HG03457 (cell line): ENCODE data around the gene CBS.
"Not testable (repeated sequence)": the region's sequence is repeated elsewhere in the genome, so short reads cannot be mapped to it uniquely, and the experiment has no call there.

Experiments used
- ATAC-seq: cut with Tn5 transposase; IDR thresholded peaks from one replicate; pipeline ENCODE4 v1.9.1; 2021; ENCODE audit warnings: moderate number of reproducible peaks; ENCODE audit not compliant: unreplicated experiment

The CBS gene

GRCh38 chr21:43075170-43076022 is at the start of gene CBS:
Gene CBS, minus strand, starts transcription at chr21:43075835. Its CDS starts 3,642 bp downstream, at chr21:43072193.
- ATAC-seq = not testable (repeated sequence)

- not testable (repeated sequence) for ATAC-seq
These were observed 40.3 kb upstream of the CBS start for GRCh38 chr21:43115956-43116355.

GRCh38 chr21:43114483-43114882 is 38.8 kb upstream of the CBS start:
- ATAC-seq = not testable (repeated sequence)

GRCh38 chr21:43109006-43109405 is 33.4 kb upstream of the CBS start:
- not testable (repeated sequence) for ATAC-seq

- not testable (repeated sequence) for ATAC-seq
These were observed 32.5 kb upstream of the CBS start for GRCh38 chr21:43108177-43108576.

- ATAC-seq = peak; percentile 30
These were observed 32.1 kb upstream of the CBS start for GRCh38 chr21:43107794-43108137.

- peak; percentile 53 for ATAC-seq
These were observed 31.5 kb upstream of the CBS start, which contains the start of gene U2AF1 for GRCh38 chr21:43106965-43107793. Gene U2AF1, minus strand, starts transcription at chr21:43107570. Its CDS starts 76 bp downstream, at chr21:43107494.

GRCh38 chr21:43104642-43105041 is 29.0 kb upstream of the CBS start:
- not testable (repeated sequence) for ATAC-seq

GRCh38 chr21:43102281-43102680 is 26.6 kb upstream of the CBS start:
- ATAC-seq = not testable (repeated sequence)

- not testable (repeated sequence) for ATAC-seq
These were observed 26.0 kb upstream of the CBS start for GRCh38 chr21:43101676-43102075.

GRCh38 chr21:43101000-43101399 is 25.4 kb upstream of the CBS start:
- not testable (repeated sequence) for ATAC-seq

GRCh38 chr21:43091979-43092614 is 16.5 kb upstream of the CBS start:
- ATAC-seq = not testable (repeated sequence)

GRCh38 chr21:43090947-43091346 is 15.3 kb upstream of the CBS start:
- not testable (repeated sequence) for ATAC-seq

- ATAC-seq = not testable (repeated sequence)
These were observed 13.8 kb upstream of the CBS start for GRCh38 chr21:43089463-43089862.

GRCh38 chr21:43082587-43083300 is 7.1 kb upstream of the CBS start:
- ATAC-seq = not testable (repeated sequence)

- ATAC-seq = not testable (repeated sequence)
These were observed 1.0 kb upstream of the CBS start for GRCh38 chr21:43076643-43077042.

GRCh38 chr21:43076023-43076637 is 495 bp upstream of the CBS start:
- not testable (repeated sequence) for ATAC-seq

- not testable (repeated sequence) for ATAC-seq
These were observed 1.1 kb downstream of the CBS start for GRCh38 chr21:43074401-43075169.

- not testable (repeated sequence) for ATAC-seq
These were observed 2.9 kb downstream of the CBS start for GRCh38 chr21:43072742-43073141.
